Nucleus accumbens (tissue), 56 donors: Measurements from ENCODE around the gene CD40.

Experiments used
- DNase-seq, 56 donors: peaks; one replicate each; lab custom pipeline; 2025; lab: John Stamatoyannopoulos, UW

CD40 gene

GRCh38 chr20:46139908-46140482 lies 21.9 kb downstream of the CD40 start:
- DNase-seq: no peak

- no peak for DNase-seq
Measured at GRCh38 chr20:46142124-46142523, 24.0 kb downstream of the CD40 start.

- DNase-seq: no peak
Measured at GRCh38 chr20:46144432-46145025, 26.4 kb downstream of the CD40 start.

GRCh38 chr20:46145713-46146112 lies 27.6 kb downstream of the CD40 start:
- DNase-seq: no peak

GRCh38 chr20:46148313-46149208 lies 30.4 kb downstream of the CD40 start:
- no peak for DNase-seq

- DNase-seq: peak in 20 of 56 donors; percentile 3 to 57 (median 14)
Measured at GRCh38 chr20:46150943-46151342, 32.8 kb downstream of the CD40 start.

GRCh38 chr20:46151936-46152335 lies 33.8 kb downstream of the CD40 start:
- DNase-seq: no peak

- DNase-seq: no peak
Measured at GRCh38 chr20:46152824-46153586, 34.9 kb downstream of the CD40 start.

GRCh38 chr20:46154305-46154704 lies 36.2 kb downstream of the CD40 start:
- DNase-seq: no peak

GRCh38 chr20:46154796-46155195 lies 36.7 kb downstream of the CD40 start:
- DNase-seq: no peak

GRCh38 chr20:46156065-46156464 lies 38.0 kb downstream of the CD40 start:
- DNase-seq: no peak

- no peak for DNase-seq
Measured at GRCh38 chr20:46157076-46157592, 39.0 kb downstream of the CD40 start.

- peak in 5 of 56 donors; percentile 5 to 20 (median 13) for DNase-seq
Measured at GRCh38 chr20:46157625-46158024, 39.5 kb downstream of the CD40 start.

GRCh38 chr20:46158476-46158987 lies 40.4 kb downstream of the CD40 start:
- no peak for DNase-seq

- no peak for DNase-seq
Measured at GRCh38 chr20:46159101-46159897, 41.2 kb downstream of the CD40 start.

- DNase-seq: no peak
Measured at GRCh38 chr20:46160661-46161060, 42.5 kb downstream of the CD40 start.

GRCh38 chr20:46161921-46162320 lies 43.8 kb downstream of the CD40 start:
- DNase-seq: no peak

GRCh38 chr20:46164254-46164653 lies 46.1 kb downstream of the CD40 start:
- DNase-seq: no peak

- DNase-seq: no peak
Measured at GRCh38 chr20:46167080-46167479, 49.0 kb downstream of the CD40 start.

GRCh38 chr20:46168438-46168837 lies 50.3 kb downstream of the CD40 start:
- no peak for DNase-seq
